Measurements from ENCODE around the gene DPP7.

Gene DPP7

DNA sequence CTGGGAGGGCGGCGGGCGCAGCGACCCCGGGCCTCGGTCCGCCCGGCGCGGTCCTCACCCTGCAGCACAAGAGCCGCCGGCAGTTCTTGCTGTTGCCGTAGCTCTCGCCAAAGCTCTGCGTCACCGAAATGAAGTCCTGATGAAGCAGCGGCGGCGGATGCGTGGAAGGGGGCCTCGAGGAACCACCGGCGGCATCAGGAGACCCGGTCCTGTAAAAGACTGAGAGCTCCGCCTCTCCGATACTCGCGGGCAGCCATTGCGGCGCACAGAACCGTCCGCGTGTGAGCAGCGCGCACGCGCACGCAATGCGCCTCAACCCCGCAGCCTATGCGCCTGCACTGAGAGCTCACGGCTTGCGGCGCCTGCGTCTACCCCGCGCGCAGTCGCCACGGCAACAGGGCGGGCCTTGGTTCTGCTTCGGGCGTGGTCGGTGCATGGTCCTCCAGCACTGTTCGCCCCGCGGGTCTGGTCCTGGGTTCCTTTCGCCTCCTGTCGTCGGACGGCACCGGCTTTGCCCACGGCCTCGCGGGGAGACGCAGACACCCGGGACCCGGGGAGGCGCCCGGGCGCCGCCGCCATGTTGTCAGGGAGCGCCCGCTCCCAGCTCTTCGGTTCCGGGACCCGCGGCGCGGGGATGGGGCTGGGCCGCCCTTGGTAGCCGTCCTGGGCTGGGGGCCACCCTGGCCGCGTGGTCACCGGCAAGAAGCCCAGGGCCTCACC is 15.1 kb upstream of the DPP7 start:
- H4K8ac ChIP-seq (ENCODE audit: low read depth, low read length) = peak overlapping the region; percentile 65
- peaks cover 0 to 6% (median 2%) of the 10 kb centered on the region in 3 experiments for H3K27me3 ChIP-seq (ENCODE audit: control insufficient read depth in 3 of 3, insufficient read depth in 3 of 3, low read depth in 1 of 3, low read length in 3 of 3)
- no peak overlapping the region for H2BK12ac ChIP-seq (ENCODE audit: low read length)
- peaks cover 6% of the 10 kb centered on the region for H3K79me1 ChIP-seq (ENCODE audit: low read depth, low read length)
- no peak overlapping the region for H3K27ac ChIP-seq (replicated peaks; ENCODE audit: low read length)
- peak overlapping the region; percentile 97 for H2AK5ac ChIP-seq (ENCODE audit: low read depth, low read length)
- H2AFZ ChIP-seq (ENCODE audit: low read length) = peak overlapping the region; percentile 98
- peak overlapping the region; percentile 72 for H3K14ac ChIP-seq (ENCODE audit: low read length)
- peak overlapping the region; percentile 90 for H2BK5ac ChIP-seq (ENCODE audit: low read length)
- peak overlapping the region; percentile 30 for H2BK15ac ChIP-seq (ENCODE audit: low read length)
- no peaks in the 10 kb centered on the region for H3K9me3 ChIP-seq (replicated peaks in 1 of 2; ENCODE audit: control insufficient read depth in 2 of 2, insufficient read depth in 1 of 2, low read depth in 1 of 2, low read length in 2 of 2)
- peak overlapping the region; percentile 81 for H3K4me2 ChIP-seq (ENCODE audit: insufficient read depth, low read length, poor library complexity, severe bottlenecking)
- H4K91ac ChIP-seq (ENCODE audit: low read depth, low read length, poor library complexity) = peak overlapping the region; percentile 56
- DNase-seq (ENCODE audit: low spot score) = peak; percentile 83
- H3K18ac ChIP-seq (ENCODE audit: low read length) = peak overlapping the region; percentile 92
- H3K23ac ChIP-seq (ENCODE audit: low read depth, low read length, poor library complexity) = peak overlapping the region; percentile 98
- H3K4me3 ChIP-seq (ENCODE audit: low read length in 2 of 2) = peak overlapping the region; percentile 91 to 93
- no CpG with 5 or more reads among the region's 86 CpGs for WGBS, 2 donors (ENCODE audit: extremely low coverage in 2 of 2, insufficient read length in 2 of 2, insufficient replicate concordance in 1 of 2)
- peak overlapping the region; percentile 93 for H3K4ac ChIP-seq (ENCODE audit: low read length)
- peak overlapping the region; percentile 99 for H3K9ac ChIP-seq (ENCODE audit: low read depth, low read length, poor library complexity)
- no peaks in the 10 kb centered on the region for H3K36me3 ChIP-seq (replicated peaks in 1 of 2; ENCODE audit: control insufficient read depth in 2 of 2, insufficient read depth in 2 of 2, low read length in 2 of 2)
- no peak overlapping the region for H2BK120ac ChIP-seq (ENCODE audit: low read depth, low read length)
- peaks cover 6 to 15% of the 10 kb centered on the region in 2 donors for H3K4me1 ChIP-seq (ENCODE audit: control insufficient read depth in 2 of 2, insufficient read depth in 1 of 2, low read depth in 1 of 2, low read length in 2 of 2)

DNA sequence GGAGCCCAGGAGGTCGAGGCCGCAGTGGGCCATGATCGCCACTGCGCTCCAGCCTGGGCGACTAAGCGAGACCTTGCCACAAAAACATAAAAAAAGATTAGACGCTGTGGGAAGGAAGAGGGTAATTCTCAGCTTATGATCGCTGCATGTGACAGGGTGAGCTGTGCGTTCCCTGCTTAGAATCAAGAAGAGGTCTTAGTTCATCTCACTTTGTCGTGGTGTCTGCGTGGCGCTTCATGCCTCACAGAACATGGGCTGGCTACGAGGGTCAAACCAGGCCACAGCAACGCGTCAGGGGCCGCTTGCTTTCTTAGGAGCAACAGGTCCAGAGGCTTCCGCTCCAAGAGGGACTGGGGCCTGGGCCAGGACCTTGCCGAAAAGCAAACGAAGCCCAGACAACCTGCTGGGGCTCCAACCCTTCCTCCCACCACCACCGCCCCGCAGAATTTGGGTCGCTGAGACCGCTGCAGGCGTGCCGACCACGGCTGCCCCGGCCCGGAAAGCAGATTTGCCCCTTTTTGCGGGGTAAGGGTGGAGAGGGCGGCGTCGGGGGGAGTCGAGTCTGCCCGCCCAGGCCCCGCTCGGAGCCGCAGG is 14.4 kb upstream of the DPP7 start:
- H3K79me1 ChIP-seq (ENCODE audit: low read depth, low read length) = peaks cover 6% of the 10 kb centered on the region
- no CpG with 5 or more reads among the region's 37 CpGs for WGBS, 2 donors (ENCODE audit: extremely low coverage in 2 of 2, insufficient read length in 2 of 2, insufficient replicate concordance in 1 of 2)
- peak overlapping the region; percentile 97 for H2AK5ac ChIP-seq (ENCODE audit: low read depth, low read length)
- H3K27ac ChIP-seq (replicated peaks; ENCODE audit: low read length) = no peak overlapping the region
- peak overlapping the region; percentile 67 for H4K8ac ChIP-seq (ENCODE audit: low read depth, low read length)
- H3K18ac ChIP-seq (ENCODE audit: low read length) = peak overlapping the region; percentile 91
- H3K4me3 ChIP-seq (ENCODE audit: low read length in 2 of 2) = peak overlapping the region; percentile 91 to 93
- no peaks in the 10 kb centered on the region for H3K9me3 ChIP-seq (replicated peaks in 1 of 2; ENCODE audit: control insufficient read depth in 2 of 2, insufficient read depth in 1 of 2, low read depth in 1 of 2, low read length in 2 of 2)
- H3K14ac ChIP-seq (ENCODE audit: low read length) = peak overlapping the region; percentile 72
- peak overlapping the region; percentile 99 for H3K9ac ChIP-seq (ENCODE audit: low read depth, low read length, poor library complexity)
- H3K27me3 ChIP-seq (ENCODE audit: control insufficient read depth in 3 of 3, insufficient read depth in 3 of 3, low read depth in 1 of 3, low read length in 3 of 3) = peaks cover 0 to 6% (median 2%) of the 10 kb centered on the region in 3 experiments
- H3K36me3 ChIP-seq (replicated peaks in 1 of 2; ENCODE audit: control insufficient read depth in 2 of 2, insufficient read depth in 2 of 2, low read length in 2 of 2) = no peaks in the 10 kb centered on the region
- H2BK5ac ChIP-seq (ENCODE audit: low read length) = peak overlapping the region; percentile 90
- H2AFZ ChIP-seq (ENCODE audit: low read length) = peak overlapping the region; percentile 98
- H3K4me2 ChIP-seq (ENCODE audit: insufficient read depth, low read length, poor library complexity, severe bottlenecking) = peak overlapping the region; percentile 81
- H2BK120ac ChIP-seq (ENCODE audit: low read depth, low read length) = no peak overlapping the region
- H3K4ac ChIP-seq (ENCODE audit: low read length) = peak overlapping the region; percentile 93
- no peak overlapping the region for H2BK15ac ChIP-seq (ENCODE audit: low read length)
- H3K23ac ChIP-seq (ENCODE audit: low read depth, low read length, poor library complexity) = peak overlapping the region; percentile 98
- peak overlapping the region; percentile 56 for H4K91ac ChIP-seq (ENCODE audit: low read depth, low read length, poor library complexity)
- H3K4me1 ChIP-seq (ENCODE audit: control insufficient read depth in 2 of 2, insufficient read depth in 1 of 2, low read depth in 1 of 2, low read length in 2 of 2) = peaks cover 6 to 15% of the 10 kb centered on the region in 2 donors
- DNase-seq (ENCODE audit: low spot score) = no peak
- H2BK12ac ChIP-seq (ENCODE audit: low read length) = no peak overlapping the region

DNA sequence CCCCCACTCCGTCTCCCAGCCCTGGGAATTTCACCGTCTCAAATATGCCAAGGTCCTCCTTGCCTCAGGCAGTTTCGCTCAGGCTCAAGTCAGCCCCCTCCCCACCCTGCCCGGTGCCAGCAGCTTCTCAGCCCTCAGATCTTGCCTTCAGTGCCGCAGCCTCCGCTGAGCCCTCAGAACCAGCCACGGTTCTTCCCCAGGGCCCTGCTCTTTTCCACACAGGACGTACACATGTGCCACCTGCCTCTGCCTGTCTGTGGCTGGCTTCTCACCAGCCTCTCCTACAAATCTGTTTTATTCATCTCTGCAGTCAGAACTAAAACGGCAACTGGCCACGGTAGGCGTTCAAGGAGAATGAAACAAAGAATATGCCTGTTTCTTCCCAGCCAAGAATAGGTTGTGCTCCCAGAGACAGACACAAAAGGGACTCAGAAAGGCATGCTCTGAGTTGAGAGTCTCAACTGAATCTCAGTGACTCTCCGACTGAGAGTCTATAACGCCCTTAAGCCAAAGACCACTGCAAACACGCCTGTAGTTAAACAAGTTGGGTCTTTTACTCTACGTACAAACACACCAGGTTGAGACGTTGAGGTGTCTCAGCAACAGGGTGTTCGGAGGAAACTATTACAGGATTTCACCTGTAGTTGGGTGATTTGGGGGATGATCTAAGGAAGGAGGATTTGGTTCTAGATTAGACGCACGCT is 13.8 kb upstream of the DPP7 start:
- no peak overlapping the region for H3K27ac ChIP-seq (replicated peaks; ENCODE audit: low read length)
- H2BK120ac ChIP-seq (ENCODE audit: low read depth, low read length) = no peak overlapping the region
- H3K23ac ChIP-seq (ENCODE audit: low read depth, low read length, poor library complexity) = peak overlapping the region; percentile 4
- H4K8ac ChIP-seq (ENCODE audit: low read depth, low read length) = peak overlapping the region; percentile 67
- H3K18ac ChIP-seq (ENCODE audit: low read length) = no peak overlapping the region
- H3K9ac ChIP-seq (ENCODE audit: low read depth, low read length, poor library complexity) = no peak overlapping the region
- WGBS, 2 donors (ENCODE audit: extremely low coverage in 2 of 2, insufficient read length in 2 of 2, insufficient replicate concordance in 1 of 2) = no CpG with 5 or more reads among the region's 19 CpGs
- no peak overlapping the region for H2BK5ac ChIP-seq (ENCODE audit: low read length)
- H3K4ac ChIP-seq (ENCODE audit: low read length) = no peak overlapping the region
- H3K4me1 ChIP-seq (ENCODE audit: control insufficient read depth in 2 of 2, insufficient read depth in 1 of 2, low read depth in 1 of 2, low read length in 2 of 2) = peaks cover 6 to 15% of the 10 kb centered on the region in 2 donors
- no peak overlapping the region for H2BK12ac ChIP-seq (ENCODE audit: low read length)
- peaks cover 0 to 6% (median 2%) of the 10 kb centered on the region in 3 experiments for H3K27me3 ChIP-seq (ENCODE audit: control insufficient read depth in 3 of 3, insufficient read depth in 3 of 3, low read depth in 1 of 3, low read length in 3 of 3)
- peaks cover 6% of the 10 kb centered on the region for H3K79me1 ChIP-seq (ENCODE audit: low read depth, low read length)
- H3K9me3 ChIP-seq (replicated peaks in 1 of 2; ENCODE audit: control insufficient read depth in 2 of 2, insufficient read depth in 1 of 2, low read depth in 1 of 2, low read length in 2 of 2) = no peaks in the 10 kb centered on the region
- peak overlapping the region; percentile 81 for H3K4me2 ChIP-seq (ENCODE audit: insufficient read depth, low read length, poor library complexity, severe bottlenecking)
- no peak for DNase-seq (ENCODE audit: low spot score)
- no peak overlapping the region for H2BK15ac ChIP-seq (ENCODE audit: low read length)
- peak overlapping the region in 1 of 2 donors; percentile 93 for H3K4me3 ChIP-seq (ENCODE audit: low read length in 2 of 2)
- no peak overlapping the region for H2AFZ ChIP-seq (ENCODE audit: low read length)
- no peak overlapping the region for H4K91ac ChIP-seq (ENCODE audit: low read depth, low read length, poor library complexity)
- peak overlapping the region; percentile 97 for H2AK5ac ChIP-seq (ENCODE audit: low read depth, low read length)
- H3K14ac ChIP-seq (ENCODE audit: low read length) = no peak overlapping the region
- no peaks in the 10 kb centered on the region for H3K36me3 ChIP-seq (replicated peaks in 1 of 2; ENCODE audit: control insufficient read depth in 2 of 2, insufficient read depth in 2 of 2, low read length in 2 of 2)
